ENCODE measurements around the gene C15orf61.

Gene C15orf61

GRCh38 chr15:67521783-67522568, 1.0 kb downstream of the C15orf61 start:
- DNase-seq (ENCODE audit: low spot score) (no peak), ATAC-seq (ENCODE audit: low read depth) (peak; percentile 11; the same call in 2 of the 3 replicates)
- no peaks in the 10 kb centered on the region for H3K27me3 ChIP-seq (ENCODE audit: insufficient read depth, poor library complexity, severe bottlenecking)
- no peaks in the 10 kb centered on the region for H3K9me3 ChIP-seq (ENCODE audit: severe bottlenecking)
- TF ChIP-seq, protein P1, sequence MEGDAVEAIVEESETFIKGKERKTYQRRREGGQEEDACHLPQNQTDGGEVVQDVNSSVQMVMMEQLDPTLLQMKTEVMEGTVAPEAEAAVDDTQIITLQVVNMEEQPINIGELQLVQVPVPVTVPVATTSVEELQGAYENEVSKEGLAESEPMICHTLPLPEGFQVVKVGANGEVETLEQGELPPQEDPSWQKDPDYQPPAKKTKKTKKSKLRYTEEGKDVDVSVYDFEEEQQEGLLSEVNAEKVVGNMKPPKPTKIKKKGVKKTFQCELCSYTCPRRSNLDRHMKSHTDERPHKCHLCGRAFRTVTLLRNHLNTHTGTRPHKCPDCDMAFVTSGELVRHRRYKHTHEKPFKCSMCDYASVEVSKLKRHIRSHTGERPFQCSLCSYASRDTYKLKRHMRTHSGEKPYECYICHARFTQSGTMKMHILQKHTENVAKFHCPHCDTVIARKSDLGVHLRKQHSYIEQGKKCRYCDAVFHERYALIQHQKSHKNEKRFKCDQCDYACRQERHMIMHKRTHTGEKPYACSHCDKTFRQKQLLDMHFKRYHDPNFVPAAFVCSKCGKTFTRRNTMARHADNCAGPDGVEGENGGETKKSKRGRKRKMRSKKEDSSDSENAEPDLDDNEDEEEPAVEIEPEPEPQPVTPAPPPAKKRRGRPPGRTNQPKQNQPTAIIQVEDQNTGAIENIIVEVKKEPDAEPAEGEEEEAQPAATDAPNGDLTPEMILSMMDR (IDR thresholded peaks at IDR 0.05; ENCODE audit: poor library complexity, severe bottlenecking), result no peak
- H3K4me3 ChIP-seq (ENCODE audit: severe bottlenecking), result peak overlapping the region; percentile 66
- H3K27ac ChIP-seq (ENCODE audit: poor library complexity, severe bottlenecking), result peak overlapping the region; percentile 84
- peaks cover 17% of the 10 kb centered on the region for H3K4me1 ChIP-seq (ENCODE audit: insufficient read depth, poor library complexity, severe bottlenecking)
- H3K36me3 ChIP-seq (ENCODE audit: low read depth), result peaks cover 24% of the 10 kb centered on the region

- Histone ChIP-seq H3K27me3 (ENCODE audit: insufficient read depth, poor library complexity, severe bottlenecking) (no peaks in the 10 kb centered on the region), H3K4me3 (ENCODE audit: severe bottlenecking) (no peak overlapping the region), H3K9me3 (ENCODE audit: severe bottlenecking) (no peaks in the 10 kb centered on the region), H3K27ac (ENCODE audit: poor library complexity, severe bottlenecking) (no peak overlapping the region), H3K4me1 (ENCODE audit: insufficient read depth, poor library complexity, severe bottlenecking) (peaks cover 17% of the 10 kb centered on the region), H3K36me3 (ENCODE audit: low read depth) (peaks cover 31% of the 10 kb centered on the region)
- ATAC-seq (ENCODE audit: low read depth), result no peak
- DNase-seq (ENCODE audit: low spot score), result no peak
- TF ChIP-seq, protein P1 (IDR thresholded peaks at IDR 0.05; ENCODE audit: poor library complexity, severe bottlenecking), result no peak
Measured at GRCh38 chr15:67523330-67523729, 2.4 kb downstream of the C15orf61 start.

DNA sequence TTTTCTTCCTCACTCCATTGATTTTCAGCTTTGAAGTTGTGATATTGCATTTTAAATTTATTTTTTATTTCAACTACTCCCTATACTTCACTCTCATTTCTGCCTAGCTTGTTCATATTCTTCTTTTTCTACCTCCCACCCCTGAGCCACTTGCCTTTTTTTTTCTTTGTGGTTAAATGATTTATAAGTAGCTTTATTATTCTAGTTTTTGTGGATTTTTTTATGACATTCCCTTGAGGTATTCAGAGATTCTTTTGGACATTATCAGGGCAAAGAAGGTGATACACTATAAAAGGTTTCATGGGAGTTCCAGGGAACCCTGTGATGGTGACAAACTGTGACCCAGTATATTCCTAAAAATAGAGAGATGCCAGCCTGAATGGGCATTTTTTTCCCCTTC, 3.3 kb downstream of the C15orf61 start:
- ATAC-seq (ENCODE audit: low read depth) (no peak), DNase-seq (ENCODE audit: low spot score) (no peak)

DNA sequence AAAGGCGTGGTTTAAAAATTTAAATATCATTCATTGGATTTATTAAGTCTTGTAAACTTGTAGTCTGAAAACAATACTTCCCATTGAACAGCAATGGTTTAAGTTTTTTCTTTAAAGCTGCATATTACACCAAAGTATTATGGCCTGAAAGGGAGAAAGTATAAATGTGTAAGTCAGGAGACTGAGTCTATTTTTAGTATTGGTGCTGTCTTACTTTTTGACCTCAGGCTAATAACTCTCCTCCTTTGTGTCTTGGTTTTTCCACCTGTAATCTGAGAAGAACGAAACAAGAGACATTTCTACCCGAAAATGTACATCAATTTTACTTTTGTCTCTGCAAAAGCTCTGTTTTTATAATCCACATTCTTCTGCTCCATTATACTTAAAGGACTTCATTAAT, 7.6 kb downstream of the C15orf61 start:
- ATAC-seq (ENCODE audit: low read depth), result no peak
- no peak for DNase-seq (ENCODE audit: low spot score)

More for the DNA sequence above, 3.3 kb downstream of the C15orf61 start:
- no peak overlapping the region for H3K4me3 ChIP-seq (ENCODE audit: severe bottlenecking)
- no peak overlapping the region for H3K27ac ChIP-seq (ENCODE audit: poor library complexity, severe bottlenecking)
- no peaks in the 10 kb centered on the region for H3K27me3 ChIP-seq (ENCODE audit: insufficient read depth, poor library complexity, severe bottlenecking)
- H3K4me1 ChIP-seq (ENCODE audit: insufficient read depth, poor library complexity, severe bottlenecking), result peaks cover 17% of the 10 kb centered on the region
- TF ChIP-seq, protein P1 (IDR thresholded peaks at IDR 0.05; ENCODE audit: poor library complexity, severe bottlenecking), result no peak
- peaks cover 31% of the 10 kb centered on the region for H3K36me3 ChIP-seq (ENCODE audit: low read depth)
- no peaks in the 10 kb centered on the region for H3K9me3 ChIP-seq (ENCODE audit: severe bottlenecking)

More for the DNA sequence above, 7.6 kb downstream of the C15orf61 start:
- Histone ChIP-seq H3K9me3 (ENCODE audit: severe bottlenecking) (no peaks in the 10 kb centered on the region), H3K36me3 (ENCODE audit: low read depth) (peaks cover 22% of the 10 kb centered on the region), H3K27ac (ENCODE audit: poor library complexity, severe bottlenecking) (no peak overlapping the region), H3K4me1 (ENCODE audit: insufficient read depth, poor library complexity, severe bottlenecking) (peaks cover 25% of the 10 kb centered on the region), H3K4me3 (ENCODE audit: severe bottlenecking) (no peak overlapping the region), H3K27me3 (ENCODE audit: insufficient read depth, poor library complexity, severe bottlenecking) (no peaks in the 10 kb centered on the region)
- TF ChIP-seq, protein P1 (IDR thresholded peaks at IDR 0.05; ENCODE audit: poor library complexity, severe bottlenecking), result no peak
